Choroid plexus epithelial cell (primary cell): ENCODE results near the gene IFT122.
A peak's percentile ranks its signal among the peaks of the same experiment; 100 is the strongest.

Experiments
- DNase-seq: peaks from one replicate; pipeline ENCODE4 v3.0.0-alpha.2; 2010; ENCODE audit warnings: low read depth
- H3K4me3 ChIP-seq: 2 replicates; pipeline ENCODE4 v1.5.1; 2011; ENCODE audit warnings: low read depth, mild to moderate bottlenecking, control low read depth, low read length, moderate library complexity
- CTCF ChIP-seq: conservative IDR thresholded peaks from 2 replicates; pipeline ENCODE4 v1.5.1; 2011; ENCODE audit warnings: low read depth, mild to moderate bottlenecking, control low read depth, inconsistent platforms, low read length, moderate library complexity

Gene IFT122

GRCh38 chr3:129424185-129424841 is 15.7 kb upstream of the IFT122 start:
- H3K4me3 ChIP-seq: no peak overlapping the region
- peak; percentile 73 for DNase-seq
- TF ChIP-seq CTCF: no peak

DNA sequence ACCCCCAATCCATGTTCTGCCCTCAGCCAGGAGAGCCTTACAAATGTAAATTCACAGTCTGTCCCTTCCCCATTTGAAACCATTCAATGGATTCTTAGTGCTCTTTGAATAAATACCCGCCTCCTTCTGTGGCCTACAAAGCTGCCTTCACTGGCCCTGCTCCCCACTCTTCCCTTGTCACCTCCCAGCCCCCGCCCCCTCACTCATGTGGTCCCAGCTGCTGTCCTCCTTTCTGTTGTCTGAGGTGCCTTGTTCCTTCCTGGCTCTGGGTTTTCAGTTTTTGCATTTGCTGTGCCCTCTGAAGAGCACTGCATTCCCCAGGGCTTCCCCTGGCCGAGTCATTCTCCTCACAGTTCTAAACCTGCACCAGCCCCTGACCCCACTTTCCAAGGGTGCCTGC is 14.8 kb upstream of the IFT122 start:
- no peak overlapping the region for H3K4me3 ChIP-seq
- no peak for TF ChIP-seq CTCF
- DNase-seq: no peak

- no peak for TF ChIP-seq CTCF
- DNase-seq: no peak
- H3K4me3 ChIP-seq: no peak overlapping the region
These were observed 14.4 kb upstream of the IFT122 start for GRCh38 chr3:129425619-129426018.

DNA sequence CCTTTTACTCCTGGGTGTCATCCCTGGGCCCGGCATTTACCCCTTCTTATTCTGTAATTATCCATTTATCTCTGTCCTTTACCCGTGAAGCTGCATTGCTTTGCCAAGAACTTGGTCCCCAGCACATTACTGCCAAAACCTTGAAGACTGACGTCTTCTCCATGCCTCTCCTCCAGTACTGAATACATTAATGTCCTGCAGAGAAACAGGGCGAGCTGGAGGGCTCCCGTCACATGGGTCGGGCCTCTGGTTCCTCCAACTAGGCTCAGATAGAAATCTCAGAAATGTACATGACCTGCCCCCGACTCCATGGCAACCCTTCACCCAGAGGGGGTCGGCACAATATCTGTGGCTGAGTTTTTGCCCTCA is 12.0 kb upstream of the IFT122 start:
- peak; percentile 41 for DNase-seq
- no peak for TF ChIP-seq CTCF
- H3K4me3 ChIP-seq: peak overlapping the region; percentile 66

DNA sequence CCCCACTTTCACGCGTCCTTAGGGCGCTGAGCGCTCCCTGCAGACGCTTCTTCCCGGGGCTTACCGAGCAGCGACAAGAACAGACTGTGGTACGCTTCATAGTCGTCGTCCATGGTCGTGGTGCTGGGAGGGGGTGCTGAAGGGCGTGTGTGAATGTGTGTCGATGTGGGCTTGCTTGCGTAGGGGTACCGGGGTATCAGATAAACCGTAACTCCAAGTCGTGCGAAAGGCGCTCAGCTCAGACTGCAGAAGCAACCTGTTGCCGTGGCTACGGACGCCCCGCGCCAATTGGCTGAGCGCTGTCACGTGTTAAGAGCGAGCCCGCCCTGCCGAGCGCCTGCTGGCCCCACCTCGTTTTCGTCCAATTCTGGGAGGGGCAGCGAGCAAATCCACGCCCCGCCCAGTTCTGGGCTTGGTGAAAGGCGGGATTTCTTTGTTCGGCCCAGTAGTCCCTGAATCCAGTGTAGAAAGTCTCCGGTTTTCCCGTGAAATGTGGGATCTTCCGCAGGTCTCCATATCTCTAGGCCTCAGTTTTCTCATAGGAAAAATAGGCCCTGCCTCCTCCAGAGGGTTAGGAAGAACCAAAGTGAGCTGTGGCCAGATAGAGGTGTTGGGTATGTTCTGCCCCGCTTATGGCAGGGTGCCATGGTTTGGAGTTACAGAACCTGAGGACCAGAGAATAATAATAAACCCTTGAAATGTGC is 11.5 kb upstream of the IFT122 start, which contains the start of gene EFCAB12:
EFCAB12 (minus strand) TSS at position 261 of the 704 bp plus-strand sequence; CDS start at position 113, 148 bp downstream.
- H3K4me3 ChIP-seq: peak within 1 kb of the TSS; percentile 66
- TF ChIP-seq CTCF: peak; percentile 29
- DNase-seq: peak; percentile 96

- H3K4me3 ChIP-seq: no peak overlapping the region
- no peak for TF ChIP-seq CTCF
- DNase-seq: peak; percentile 8
These were observed 11.0 kb upstream of the IFT122 start for GRCh38 chr3:129429080-129429451.

- no peak for DNase-seq
- TF ChIP-seq CTCF: no peak
- H3K4me3 ChIP-seq: no peak overlapping the region
These were observed 10.4 kb upstream of the IFT122 start for GRCh38 chr3:129429602-129430001.
